SK-N-MC (cell line): ENCODE measurements around the gene GREM1.

Experiments used
- DNase-seq: peaks from one replicate; pipeline ENCODE4 v3.0.0-alpha.2; 2011; ENCODE audit warnings: low read depth, low spot score
- H3K27ac ChIP-seq: fragments of 200-600 bp; sonication (generic); 2 replicates; pipeline ENCODE4 v1.5.1; 2016; ENCODE audit warnings: mixed run types
- H3K36me3 ChIP-seq: fragments of 200-600 bp; sonication (generic); 2 replicates; pipeline ENCODE4 v1.6.1; 2017; ENCODE audit warnings: antibody characterized with exemption, low read length, mixed read lengths; ENCODE audit not compliant: insufficient read depth
- H3K4me3 ChIP-seq: fragments of 200-600 bp; sonication (generic); 2 replicates; pipeline ENCODE4 v1.5.1; 2016
- H3K9ac ChIP-seq: fragments of 200-600 bp; sonication (generic); 2 replicates; pipeline ENCODE4 v1.8.0; 2017; ENCODE audit warnings: mixed run types, mixed read lengths; ENCODE audit not compliant: insufficient read length
- H3K9me3 ChIP-seq: fragments of 200-600 bp; sonication (generic); 2 replicates; pipeline ENCODE4 v1.6.1; 2017; ENCODE audit warnings: low read depth, mild to moderate bottlenecking, antibody characterized with exemption, low read length, moderate library complexity, mixed read lengths
- EZH2 ChIP-seq: fragments of 200-600 bp; sonication (generic); IDR thresholded peaks from one replicate; pipeline ENCODE4 v1.6.1; 2017; ENCODE audit warnings: antibody characterized with exemption
- FOXP2 ChIP-seq: optimal IDR thresholded peaks from 2 replicates; pipeline ENCODE3; 2011; ENCODE audit warnings: mild to moderate bottlenecking, moderate library complexity; ENCODE audit not compliant: insufficient read depth; ENCODE audit errors: extremely low read length, control extremely low read depth
- POLR2AphosphoS5 ChIP-seq: IDR thresholded peaks from 2 replicates; pipeline ENCODE4 v1.6.1; 2012; ENCODE audit warnings: mild to moderate bottlenecking, low read depth, low read length, borderline replicate concordance

The GREM1 gene

GRCh38 chr15:32778391-32779176 lies 60.8 kb downstream of the GREM1 start:
- Histone ChIP-seq H3K9me3 (no peaks in the 10 kb centered on the region; the same call in 1 of the 2 replicates), H3K27ac (no peak overlapping the region), H3K9ac (no peak overlapping the region), H3K4me3 (no peak overlapping the region), H3K36me3 (no peaks in the 10 kb centered on the region)
- DNase-seq = no peak
- TF ChIP-seq POLR2AphosphoS5 (no peak), EZH2 (no peak), FOXP2 (no peak)

- H3K27ac ChIP-seq = no peak overlapping the region
- TF ChIP-seq POLR2AphosphoS5 (no peak), FOXP2 (no peak), EZH2 (no peak)
- no peaks in the 10 kb centered on the region; the same call in 1 of the 2 replicates for H3K9me3 ChIP-seq
- no peaks in the 10 kb centered on the region for H3K36me3 ChIP-seq
- no peak overlapping the region for H3K4me3 ChIP-seq
- DNase-seq = no peak
- H3K9ac ChIP-seq = no peak overlapping the region
Observed at GRCh38 chr15:32781781-32782180, 64.0 kb downstream of the GREM1 start.

- H3K36me3 ChIP-seq = no peaks in the 10 kb centered on the region
- H3K4me3 ChIP-seq = no peak overlapping the region
- TF ChIP-seq EZH2 (no peak), POLR2AphosphoS5 (no peak), FOXP2 (no peak)
- no peak overlapping the region for H3K9ac ChIP-seq
- no peaks in the 10 kb centered on the region for H3K9me3 ChIP-seq
- no peak for DNase-seq
- no peak overlapping the region for H3K27ac ChIP-seq
Observed at GRCh38 chr15:32784581-32784980, 66.8 kb downstream of the GREM1 start.

- Histone ChIP-seq H3K9me3 (no peaks in the 10 kb centered on the region), H3K36me3 (no peaks in the 10 kb centered on the region), H3K27ac (no peak overlapping the region), H3K9ac (no peak overlapping the region), H3K4me3 (no peak overlapping the region)
- DNase-seq = no peak
- no peak for TF ChIP-seq POLR2AphosphoS5
Observed at GRCh38 chr15:32786906-32787305, 69.1 kb downstream of the GREM1 start.

GRCh38 chr15:32787949-32788348 lies 70.1 kb downstream of the GREM1 start:
- H3K27ac ChIP-seq = no peak overlapping the region

GRCh38 chr15:32790352-32790999 lies 72.7 kb downstream of the GREM1 start:
- no peak for TF ChIP-seq FOXP2
- no peak for TF ChIP-seq POLR2AphosphoS5
- TF ChIP-seq EZH2 = no peak
- Histone ChIP-seq H3K4me3 (no peak overlapping the region), H3K27ac (no peak overlapping the region), H3K9me3 (no peaks in the 10 kb centered on the region), H3K36me3 (no peaks in the 10 kb centered on the region), H3K9ac (no peak overlapping the region)
- DNase-seq = no peak

More at GRCh38 chr15:32787949-32788348, 70.1 kb downstream of the GREM1 start:
- DNase-seq = no peak
- Histone ChIP-seq H3K9me3 (no peaks in the 10 kb centered on the region), H3K9ac (no peak overlapping the region), H3K36me3 (no peaks in the 10 kb centered on the region), H3K4me3 (no peak overlapping the region)
- TF ChIP-seq FOXP2 (no peak), EZH2 (no peak), POLR2AphosphoS5 (no peak)

GRCh38 chr15:32792436-32792835 lies 74.6 kb downstream of the GREM1 start:
- no peaks in the 10 kb centered on the region for H3K9me3 ChIP-seq
- no peaks in the 10 kb centered on the region for H3K36me3 ChIP-seq
- no peak overlapping the region for H3K4me3 ChIP-seq
- no peak overlapping the region for H3K27ac ChIP-seq
- no peak for DNase-seq
- TF ChIP-seq POLR2AphosphoS5 (no peak), FOXP2 (no peak), EZH2 (no peak)
- H3K9ac ChIP-seq = no peak overlapping the region
